Astrocyte (in vitro differentiated cells and primary cell): ENCODE measurements around the gene TNFAIP8L2.

ENCODE experiments used
- CTCF ChIP-seq: IDR thresholded peaks from 2 replicates; pipeline ENCODE4 v1.5.1; 2011; ENCODE audit warnings: low read depth, mild to moderate bottlenecking, inconsistent platforms, low read length, moderate library complexity; ENCODE audit not compliant: insufficient read depth
- EZH2 ChIP-seq: IDR thresholded peaks from 2 replicates; pipeline ENCODE4 v1.6.1; 2012; ENCODE audit warnings: mild to moderate bottlenecking, low read length, inconsistent platforms; ENCODE audit not compliant: insufficient read depth

- TF ChIP-seq CTCF (no peak), EZH2 (no peak)
These were observed 22.1 kb upstream of the TNFAIP8L2 start for GRCh38 chr1:151134396-151134795.
